Astrocyte (in vitro differentiated cells and primary cell): Measurements from ENCODE around the gene ENO3. TPM values are rescaled to one million over a fixed set of nuclear protein-coding genes. Genes with fewer than 3 reads are reported as not detected.
"Not testable (repeated sequence)": the region's sequence is repeated elsewhere in the genome, so short reads cannot be mapped to it uniquely, and the experiment has no call there.

Experiments used
- DNase-seq: peaks from one replicate; pipeline ENCODE4 v3.0.0-alpha.2; 2010; ENCODE audit warnings: low read depth
- FAIRE-seq: peaks from 2 replicates; lab custom pipeline; 2011; peaks lifted over from hg19 to GRCh38; lab: Jason Lieb, UNC
- H2AFZ ChIP-seq: 2 replicates; pipeline ENCODE4 v1.6.0; 2012; ENCODE audit warnings: low read depth, low read length, inconsistent platforms
- H3K27ac ChIP-seq: 2 replicates; pipeline ENCODE4 v1.5.1; 2011; ENCODE audit warnings: low read depth, low read length, inconsistent platforms
- H3K27me3 ChIP-seq: 2 replicates; pipeline ENCODE4 v1.6.0; 2011; ENCODE audit warnings: low read length, inconsistent platforms; ENCODE audit not compliant: insufficient read depth
- H3K36me3 ChIP-seq: 2 replicates; pipeline ENCODE4 v1.5.1; 2011; ENCODE audit warnings: low read length, inconsistent platforms; ENCODE audit not compliant: insufficient read depth
- H3K4me1 ChIP-seq: 2 replicates; pipeline ENCODE4 v1.5.1; 2011; ENCODE audit warnings: low read length, inconsistent platforms; ENCODE audit not compliant: insufficient read depth
- H3K4me2 ChIP-seq: 2 replicates; pipeline ENCODE4 v1.6.0; 2012; ENCODE audit warnings: low read length, inconsistent platforms
- H3K4me3 ChIP-seq: 2 replicates; pipeline ENCODE4 v1.5.1; 2011; ENCODE audit warnings: low read depth, mild to moderate bottlenecking, low read length, inconsistent platforms; ENCODE audit not compliant: insufficient read depth
- H3K79me2 ChIP-seq: 2 replicates; pipeline ENCODE4 v1.6.0; 2012; ENCODE audit warnings: mild to moderate bottlenecking, low read length, inconsistent platforms; ENCODE audit not compliant: insufficient read depth
- H3K9ac ChIP-seq: 2 replicates; pipeline ENCODE4 v1.6.0; 2012; ENCODE audit warnings: mild to moderate bottlenecking, low read length, inconsistent platforms
- H3K9me3 ChIP-seq: 2 replicates; pipeline ENCODE4 v1.5.1; 2012; ENCODE audit warnings: low read depth, mild to moderate bottlenecking, low read length, inconsistent platforms; ENCODE audit not compliant: insufficient read depth
- H4K20me1 ChIP-seq: 2 replicates; pipeline ENCODE4 v1.6.0; 2012; ENCODE audit warnings: low read length, inconsistent platforms; ENCODE audit not compliant: insufficient read depth
- H3K27ac Mint-ChIP-seq: one replicate; pipeline ENCODE4 v1.8.0; 2021; ENCODE audit warnings: mild to moderate bottlenecking, mixed read lengths; ENCODE audit not compliant: unreplicated experiment
- H3K27me3 Mint-ChIP-seq: one replicate; pipeline ENCODE4 v1.8.0; 2021; ENCODE audit warnings: low read depth, mixed read lengths; ENCODE audit not compliant: unreplicated experiment
- H3K36me3 Mint-ChIP-seq: one replicate; pipeline ENCODE4 v1.8.0; 2021; ENCODE audit warnings: low read depth, mixed read lengths; ENCODE audit not compliant: unreplicated experiment
- H3K4me1 Mint-ChIP-seq: one replicate; pipeline ENCODE4 v1.8.0; 2021; ENCODE audit warnings: low read depth, mixed read lengths; ENCODE audit not compliant: unreplicated experiment
- H3K4me3 Mint-ChIP-seq: one replicate; pipeline ENCODE4 v1.8.0; 2021; ENCODE audit warnings: mild to moderate bottlenecking, moderate library complexity, mixed read lengths; ENCODE audit not compliant: unreplicated experiment
- H3K9me3 Mint-ChIP-seq: one replicate; pipeline ENCODE4 v1.8.0; 2021; ENCODE audit warnings: mild to moderate bottlenecking, mixed read lengths; ENCODE audit not compliant: unreplicated experiment
- EZH2 ChIP-seq: IDR thresholded peaks from 2 replicates; pipeline ENCODE4 v1.6.1; 2012; ENCODE audit warnings: mild to moderate bottlenecking, low read length, inconsistent platforms; ENCODE audit not compliant: insufficient read depth
- total RNA-seq: library from RNA; stranded (reverse); gene quantifications from 2 replicates; pipeline ENCODE4 v1.2.1, GENCODE V29; 2021
- TF ChIP-seq, protein P1 (sequence below): IDR thresholded peaks from 2 replicates; pipeline ENCODE4 v1.5.1; 2011; ENCODE audit warnings: low read depth, mild to moderate bottlenecking, inconsistent platforms, low read length, moderate library complexity; ENCODE audit not compliant: insufficient read depth

The ENO3 gene
- total RNA-seq, 1 donor from 2014 or later = 20.4 TPM

DNA sequence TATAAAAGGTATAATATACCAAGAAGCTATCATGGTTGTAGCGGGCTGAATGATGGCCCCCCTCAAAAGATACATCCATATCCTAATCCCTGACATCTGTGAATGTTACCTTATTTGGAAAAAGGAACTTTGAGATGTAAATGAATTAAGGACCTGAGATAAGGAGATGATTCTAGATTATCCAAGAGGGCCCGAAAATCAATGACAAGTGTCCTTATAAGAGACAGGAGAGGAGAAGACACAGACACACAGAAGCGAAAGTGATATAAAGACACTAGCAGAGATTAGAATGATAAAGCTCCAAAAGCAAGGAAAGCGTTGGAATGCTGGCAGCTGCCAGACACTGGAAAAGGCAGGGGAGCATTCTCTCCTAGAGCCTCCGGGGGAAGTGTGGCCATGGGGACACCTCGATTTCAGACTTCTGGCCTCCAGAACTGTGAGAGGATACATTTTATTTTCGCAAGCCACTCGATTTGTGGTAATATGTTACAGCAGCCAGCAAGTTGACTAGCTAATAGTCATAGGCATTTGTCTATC lies 31.3 kb upstream of the ENO3 start:
- Histone ChIP-seq H3K79me2 (no peaks in the 10 kb centered on the region), H3K4me3 (no peak overlapping the region), H3K27ac (no peak overlapping the region), H4K20me1 (no peaks in the 10 kb centered on the region), H3K36me3 (no peaks in the 10 kb centered on the region), H3K27me3 (no peaks in the 10 kb centered on the region), H3K9ac (no peak overlapping the region), H2AFZ (no peak overlapping the region), H3K9me3 (no peaks in the 10 kb centered on the region), H3K4me2 (no peak overlapping the region), H3K4me1 (no peaks in the 10 kb centered on the region)
- Mint-ChIP-seq H3K4me1 (no peaks in the 10 kb centered on the region), H3K27me3 (no peaks in the 10 kb centered on the region), H3K36me3 (no peaks in the 10 kb centered on the region), H3K27ac (no peak overlapping the region), H3K9me3 (peaks cover 2% of the 10 kb centered on the region), H3K4me3 (no peak overlapping the region)
- DNase-seq = no peak
- no peak for TF ChIP-seq EZH2
- TF ChIP-seq, protein P1, sequence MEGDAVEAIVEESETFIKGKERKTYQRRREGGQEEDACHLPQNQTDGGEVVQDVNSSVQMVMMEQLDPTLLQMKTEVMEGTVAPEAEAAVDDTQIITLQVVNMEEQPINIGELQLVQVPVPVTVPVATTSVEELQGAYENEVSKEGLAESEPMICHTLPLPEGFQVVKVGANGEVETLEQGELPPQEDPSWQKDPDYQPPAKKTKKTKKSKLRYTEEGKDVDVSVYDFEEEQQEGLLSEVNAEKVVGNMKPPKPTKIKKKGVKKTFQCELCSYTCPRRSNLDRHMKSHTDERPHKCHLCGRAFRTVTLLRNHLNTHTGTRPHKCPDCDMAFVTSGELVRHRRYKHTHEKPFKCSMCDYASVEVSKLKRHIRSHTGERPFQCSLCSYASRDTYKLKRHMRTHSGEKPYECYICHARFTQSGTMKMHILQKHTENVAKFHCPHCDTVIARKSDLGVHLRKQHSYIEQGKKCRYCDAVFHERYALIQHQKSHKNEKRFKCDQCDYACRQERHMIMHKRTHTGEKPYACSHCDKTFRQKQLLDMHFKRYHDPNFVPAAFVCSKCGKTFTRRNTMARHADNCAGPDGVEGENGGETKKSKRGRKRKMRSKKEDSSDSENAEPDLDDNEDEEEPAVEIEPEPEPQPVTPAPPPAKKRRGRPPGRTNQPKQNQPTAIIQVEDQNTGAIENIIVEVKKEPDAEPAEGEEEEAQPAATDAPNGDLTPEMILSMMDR = no peak
- FAIRE-seq = no peak

DNA sequence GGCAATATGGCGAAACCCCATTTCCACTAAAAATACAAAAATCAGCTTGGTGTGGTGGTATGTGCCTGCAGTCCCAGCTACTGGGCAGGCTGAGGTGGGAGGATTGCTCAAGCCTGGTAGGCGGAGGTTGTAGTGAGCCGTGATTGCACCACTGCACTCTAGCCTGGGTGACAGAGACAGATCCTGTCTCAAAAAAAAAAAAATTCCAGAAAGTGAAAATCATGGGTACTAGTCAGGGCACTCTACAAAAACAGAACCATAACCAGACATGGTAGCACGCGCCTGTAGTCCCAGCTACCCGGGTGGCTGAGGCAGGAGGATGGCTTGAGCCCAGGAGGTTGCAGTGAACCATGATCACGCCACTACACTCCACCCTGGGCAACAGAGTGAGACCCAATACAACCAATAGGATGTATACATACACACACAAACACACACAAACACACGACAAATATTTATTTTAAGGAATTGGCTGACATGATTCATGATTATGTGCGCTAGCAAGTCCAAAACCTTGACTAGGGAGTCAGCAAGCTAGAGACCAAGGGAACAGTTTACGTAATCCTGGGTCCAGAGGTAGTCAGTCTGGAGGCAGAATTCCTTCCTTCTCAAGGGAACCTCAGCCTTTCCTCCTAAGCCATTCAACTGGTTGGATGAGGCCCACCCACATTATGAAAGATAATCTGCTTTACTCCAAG lies 30.4 kb upstream of the ENO3 start:
- no peaks in the 10 kb centered on the region for H3K9me3 ChIP-seq
- Mint-ChIP-seq H3K27me3 (no peaks in the 10 kb centered on the region), H3K27ac (peak overlapping the region; percentile 12), H3K36me3 (no peaks in the 10 kb centered on the region), H3K4me1 (no peaks in the 10 kb centered on the region), H3K9me3 (peaks cover 2% of the 10 kb centered on the region), H3K4me3 (no peak overlapping the region)
- H3K4me3 ChIP-seq = no peak overlapping the region
- DNase-seq (no peak), FAIRE-seq (no peak)
- H3K9ac ChIP-seq = no peak overlapping the region
- no peaks in the 10 kb centered on the region for H3K79me2 ChIP-seq
- TF ChIP-seq, protein P1 = no peak
- no peak for TF ChIP-seq EZH2
- H3K4me2 ChIP-seq = no peak overlapping the region
- no peaks in the 10 kb centered on the region for H3K4me1 ChIP-seq
- H4K20me1 ChIP-seq = no peaks in the 10 kb centered on the region
- H2AFZ ChIP-seq = no peak overlapping the region
- no peaks in the 10 kb centered on the region for H3K36me3 ChIP-seq
- no peak overlapping the region for H3K27ac ChIP-seq
- H3K27me3 ChIP-seq = no peaks in the 10 kb centered on the region

DNA sequence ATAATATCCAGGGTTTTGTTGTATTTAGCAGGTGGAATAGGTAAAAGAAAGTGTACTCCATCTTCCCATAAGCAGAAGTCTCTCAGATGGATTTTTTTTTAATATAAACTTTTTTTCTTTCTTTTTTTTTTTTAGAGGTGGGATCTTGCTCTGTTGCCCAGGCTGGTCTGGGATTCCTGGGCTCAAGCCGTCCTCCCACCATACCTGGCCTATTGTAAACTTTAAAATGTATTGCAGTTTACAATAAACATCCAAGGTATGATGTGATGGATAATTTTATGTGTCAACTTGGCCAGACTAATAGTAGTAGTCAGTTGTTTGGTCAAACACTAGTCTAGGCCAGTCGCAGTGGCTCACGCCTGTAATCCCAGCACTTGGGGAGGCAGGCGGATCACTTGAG lies 29.6 kb upstream of the ENO3 start:
- TF ChIP-seq, protein P1 = no peak
- no peak for TF ChIP-seq EZH2
- FAIRE-seq (no peak), DNase-seq (no peak)
- Mint-ChIP-seq H3K9me3 (peaks cover 2% of the 10 kb centered on the region), H3K27ac (no peak overlapping the region), H3K4me3 (no peak overlapping the region), H3K27me3 (no peaks in the 10 kb centered on the region), H3K4me1 (no peaks in the 10 kb centered on the region), H3K36me3 (no peaks in the 10 kb centered on the region)
- Histone ChIP-seq H3K27me3 (no peaks in the 10 kb centered on the region), H3K4me3 (no peak overlapping the region), H3K27ac (no peak overlapping the region), H2AFZ (no peak overlapping the region), H3K9me3 (no peaks in the 10 kb centered on the region), H3K4me2 (no peak overlapping the region), H4K20me1 (no peaks in the 10 kb centered on the region), H3K4me1 (no peaks in the 10 kb centered on the region), H3K36me3 (no peaks in the 10 kb centered on the region), H3K79me2 (no peaks in the 10 kb centered on the region), H3K9ac (no peak overlapping the region)

DNA sequence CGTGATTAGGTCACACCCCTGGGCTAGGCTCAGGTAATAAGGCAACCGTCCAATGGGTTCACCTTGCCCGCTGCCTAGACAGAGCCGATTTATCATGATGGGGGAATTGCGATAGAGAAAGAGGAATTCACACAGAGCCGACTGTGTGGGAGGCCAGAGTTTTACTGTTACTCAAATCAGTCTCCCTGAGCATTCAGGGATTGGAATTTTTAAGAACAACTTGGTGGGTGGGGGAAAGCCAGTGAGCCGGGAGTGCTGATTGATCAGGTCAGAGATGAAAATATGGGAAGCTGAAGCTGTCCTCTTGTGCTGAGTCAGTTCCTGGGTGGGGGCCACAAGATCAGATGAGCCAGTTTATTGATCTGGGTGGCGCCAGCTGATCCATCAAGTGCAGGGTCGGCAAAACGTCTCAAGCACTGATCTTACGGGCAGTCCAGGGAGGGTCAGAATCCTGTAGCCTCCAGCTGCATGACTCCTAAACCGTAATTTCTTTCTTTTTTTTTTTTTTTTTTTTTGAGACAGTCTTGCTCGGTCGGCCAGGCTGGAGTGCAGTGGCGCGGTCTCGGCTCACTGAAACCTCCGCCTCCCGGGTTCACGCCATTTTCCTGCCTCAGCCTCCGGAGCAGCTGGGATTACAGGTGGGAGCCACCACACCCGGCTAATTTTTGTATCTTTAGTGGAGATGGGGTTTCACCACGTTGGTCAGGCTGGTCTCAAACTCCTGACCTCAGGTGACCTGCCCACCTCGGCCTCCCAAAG lies 24.2 kb upstream of the ENO3 start:
- not testable (repeated sequence) for H3K4me1 ChIP-seq, H3K9me3 Mint-ChIP-seq, H3K4me3 ChIP-seq, H3K27ac Mint-ChIP-seq, H3K27me3 Mint-ChIP-seq, H3K27ac ChIP-seq, H3K4me1 Mint-ChIP-seq, FAIRE-seq, H2AFZ ChIP-seq, H3K79me2 ChIP-seq, H3K36me3 ChIP-seq, H3K4me2 ChIP-seq, H3K4me3 Mint-ChIP-seq, H4K20me1 ChIP-seq, H3K9me3 ChIP-seq, DNase-seq, H3K27me3 ChIP-seq, H3K9ac ChIP-seq
- peaks cover 13% of the 10 kb centered on the region for H3K36me3 Mint-ChIP-seq
